ENCODE measurements around the gene AFAP1.

AFAP1 gene

DNA sequence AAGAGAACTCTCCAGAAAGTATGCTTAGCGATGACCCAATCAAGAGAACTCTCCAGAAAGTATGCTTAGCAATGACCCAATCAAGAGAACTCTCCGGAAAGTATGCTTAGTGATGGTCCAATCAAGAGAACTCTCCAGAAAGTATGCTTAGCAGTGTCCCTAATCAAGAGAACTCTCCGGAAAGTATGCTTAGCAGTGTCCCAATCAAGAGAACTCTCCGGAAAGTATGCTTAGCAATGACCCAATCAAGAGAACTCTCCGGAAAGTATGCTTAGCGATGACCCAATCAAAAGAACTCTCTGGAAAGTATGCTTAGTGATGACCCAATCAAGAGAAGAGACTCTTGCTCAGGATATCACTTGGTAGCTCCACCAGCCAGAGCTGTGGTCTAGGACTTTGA is 92.5 kb downstream of the AFAP1 start:
- in situ Hi-C loops (cut with HindIII; ENCODE audit: low sequenced_read_pairs) = no loop called here

GRCh38 chr4:7845493-7846128 is 94.0 kb downstream of the AFAP1 start:
- in situ Hi-C loops (cut with HindIII; ENCODE audit: low sequenced_read_pairs) = no loop called here

DNA sequence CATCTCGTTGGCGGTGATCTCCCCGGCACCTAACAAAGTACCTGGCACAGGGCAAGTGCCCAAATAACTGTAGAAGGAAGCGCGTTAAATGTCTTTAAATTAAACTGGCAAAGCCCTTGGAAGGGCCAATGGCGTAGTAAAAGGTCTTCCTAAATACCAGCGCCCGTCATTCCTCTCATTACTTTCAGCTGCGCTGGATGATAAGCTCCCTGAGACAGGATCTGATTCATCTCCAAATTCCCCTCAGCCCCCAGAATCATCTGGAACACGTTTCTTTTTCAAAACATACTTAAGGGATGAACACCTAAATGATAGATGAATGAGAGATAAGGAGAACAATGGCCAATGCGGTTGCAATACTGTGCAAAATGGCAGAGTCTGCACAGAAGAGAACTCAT is 95.1 kb downstream of the AFAP1 start:
- in situ Hi-C loops (cut with HindIII; ENCODE audit: low sequenced_read_pairs) = loop anchor here (5.0 kb wide), 2 partner anchors 42 to 63 kb away; no protein-coding TSS in a partner anchor

DNA sequence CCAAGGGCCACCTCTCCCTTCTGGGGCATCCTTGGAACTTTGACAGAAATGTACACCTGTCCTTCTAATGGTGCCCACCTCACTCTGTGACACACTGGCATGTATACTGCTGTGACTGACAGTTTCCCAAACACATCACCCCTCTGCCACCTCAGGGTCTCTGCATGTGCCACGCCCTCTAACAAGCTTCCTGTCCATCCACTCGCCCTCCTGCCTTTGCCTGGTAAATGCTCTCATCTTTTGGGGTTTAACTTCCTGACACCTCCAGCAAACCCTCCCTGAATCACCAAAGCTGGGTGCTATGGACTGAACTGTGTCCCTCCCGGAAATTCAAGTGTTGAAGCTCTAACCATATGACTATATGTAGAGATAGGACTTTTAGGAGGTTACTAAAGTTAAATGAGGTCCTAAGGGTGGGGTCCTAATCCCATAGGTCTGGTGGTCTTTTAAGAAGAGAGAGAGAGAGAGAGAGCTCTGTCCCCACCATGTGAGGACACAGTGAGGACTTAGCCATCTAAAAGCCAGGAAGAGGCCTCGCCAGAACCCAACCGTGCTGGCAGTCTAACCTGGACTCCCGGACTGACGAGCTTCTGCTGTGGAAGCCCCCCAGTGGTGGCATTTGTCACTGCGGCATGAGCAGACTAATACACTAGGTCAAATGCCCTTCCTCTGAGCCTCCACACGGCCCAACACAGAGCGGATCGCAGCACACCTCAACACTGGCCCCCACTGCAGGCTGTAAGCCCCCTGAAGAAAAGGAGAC is 95.6 kb downstream of the AFAP1 start:
- in situ Hi-C loops (cut with HindIII; ENCODE audit: low sequenced_read_pairs) = loop anchor here (5.0 kb wide), 2 partner anchors 42 to 63 kb away; no protein-coding TSS in a partner anchor

DNA sequence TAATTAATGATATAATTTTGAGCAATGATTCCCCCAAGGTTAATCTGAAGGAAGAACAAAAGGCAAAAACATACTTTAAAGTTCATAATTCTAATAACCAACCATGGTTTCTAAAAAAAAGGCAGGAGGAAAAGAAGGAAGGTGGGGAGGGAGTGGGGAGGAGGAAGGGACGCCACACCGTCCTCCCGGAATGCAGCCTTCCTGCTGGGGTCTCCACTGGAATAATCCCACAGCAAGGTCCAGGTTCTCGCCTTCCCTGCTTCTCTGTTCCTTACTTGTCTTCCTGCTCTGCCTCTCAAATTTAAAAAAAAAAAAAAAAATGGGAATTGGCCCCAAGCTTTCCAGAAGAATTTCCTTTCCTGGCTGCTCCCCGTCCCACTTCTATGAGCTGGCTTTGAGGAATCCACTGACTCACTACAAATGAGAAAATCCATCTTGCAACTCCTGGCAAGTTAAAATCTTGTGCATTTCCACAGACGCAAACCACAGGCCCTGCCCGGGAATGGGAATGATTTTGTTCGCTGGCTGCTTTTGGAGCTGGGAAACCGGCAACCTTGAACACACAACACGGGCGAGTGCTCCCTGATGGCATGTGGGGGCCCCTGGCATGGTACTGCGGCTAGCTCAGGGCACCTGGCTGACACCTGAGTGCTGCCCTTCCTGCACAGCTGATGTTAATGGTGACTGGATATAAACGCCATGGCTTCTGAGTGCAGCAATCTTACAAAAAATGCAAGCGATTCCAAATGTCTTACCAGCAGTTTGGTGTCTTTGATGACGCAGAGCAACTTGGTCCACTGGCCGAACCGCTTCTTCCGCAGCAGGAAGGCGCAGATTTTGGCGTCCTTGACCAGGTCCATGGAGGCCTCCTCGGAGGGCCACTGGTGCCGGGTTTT is 97.0 kb downstream of the AFAP1 start:
- in situ Hi-C loops (cut with HindIII; ENCODE audit: low sequenced_read_pairs) = loop anchor here (5.0 kb wide), 2 partner anchors 40 to 65 kb away; no protein-coding TSS in a partner anchor

- in situ Hi-C loops (cut with HindIII; ENCODE audit: low sequenced_read_pairs) = loop anchor here (5.0 kb wide), 2 partner anchors 40 to 65 kb away; no protein-coding TSS in a partner anchor
Observed at GRCh38 chr4:7841894-7842293, 97.8 kb downstream of the AFAP1 start.

DNA sequence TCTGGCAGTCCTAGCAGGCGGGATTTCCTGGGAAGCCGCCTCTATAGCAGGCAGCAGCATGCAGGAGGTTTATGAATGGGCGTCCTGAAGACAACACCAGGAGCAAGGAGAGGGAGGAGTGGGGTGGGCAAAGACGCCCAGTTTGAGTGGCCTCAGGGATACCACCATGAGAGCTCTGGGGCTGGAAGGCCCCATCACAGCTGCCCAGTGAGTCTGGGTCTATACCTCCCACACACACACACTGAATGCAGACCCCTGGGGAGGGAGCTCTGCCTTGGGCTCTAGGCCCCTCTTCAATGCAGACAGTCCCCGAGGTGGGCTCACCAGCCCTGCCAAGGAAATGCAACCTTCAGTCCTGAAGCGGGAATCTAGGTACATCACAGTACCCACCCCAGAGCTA is 98.6 kb downstream of the AFAP1 start:
- in situ Hi-C loops (cut with HindIII; ENCODE audit: low sequenced_read_pairs) = loop anchor here (5.0 kb wide), 2 partner anchors 39 to 66 kb away; no protein-coding TSS in a partner anchor

DNA sequence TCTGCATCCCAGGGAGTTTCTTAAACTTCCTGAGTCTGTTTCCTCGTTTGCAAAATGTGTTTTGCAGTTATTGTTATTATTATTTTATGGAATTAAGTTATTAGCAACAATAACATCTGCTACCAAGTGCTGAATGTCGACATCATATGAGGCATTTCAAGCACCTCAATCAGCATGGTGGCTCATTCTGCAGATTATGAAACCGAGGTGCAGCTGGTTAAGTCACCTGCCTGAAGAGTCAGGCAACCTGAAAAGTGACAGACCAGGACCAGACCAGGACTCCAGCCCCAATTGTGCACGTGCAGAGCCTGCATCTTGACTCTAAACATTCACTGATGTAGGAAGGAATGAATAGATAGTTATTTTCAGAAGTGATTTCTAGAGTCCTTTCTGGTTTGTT is 99.8 kb downstream of the AFAP1 start:
- in situ Hi-C loops (cut with HindIII; ENCODE audit: low sequenced_read_pairs) = loop anchor here (5.0 kb wide), 2 partner anchors 38 to 67 kb away; no protein-coding TSS in a partner anchor

- in situ Hi-C loops (cut with HindIII; ENCODE audit: low sequenced_read_pairs) = no loop called here
Observed at GRCh38 chr4:7838136-7838782, 101.4 kb downstream of the AFAP1 start.

- in situ Hi-C loops (cut with HindIII; ENCODE audit: low sequenced_read_pairs) = no loop called here
Observed at GRCh38 chr4:7837597-7838135, 102.0 kb downstream of the AFAP1 start.

GRCh38 chr4:7831858-7832730 is 107.6 kb downstream of the AFAP1 start:
- in situ Hi-C loops (cut with HindIII; ENCODE audit: low sequenced_read_pairs) = no loop called here

DNA sequence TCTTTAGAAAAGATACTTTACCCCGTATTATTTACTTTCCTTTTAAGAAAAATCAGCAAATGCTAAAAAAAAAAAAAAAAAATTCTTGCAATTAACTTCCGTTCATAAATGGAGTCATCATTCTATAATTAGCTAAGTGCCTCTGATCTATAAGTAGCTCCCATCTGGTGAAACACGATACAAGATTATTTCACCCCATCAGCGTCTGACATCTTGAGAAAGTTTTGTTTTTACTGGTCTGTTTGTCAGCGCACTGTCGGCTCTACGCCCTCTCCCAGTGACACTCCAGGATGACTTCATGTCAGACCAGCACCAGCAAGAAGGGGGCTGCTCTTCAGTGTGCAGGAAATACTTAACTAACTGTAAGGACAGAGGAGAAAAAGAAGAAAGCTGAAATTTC is 108.3 kb downstream of the AFAP1 start:
- in situ Hi-C loops (cut with HindIII; ENCODE audit: low sequenced_read_pairs) = no loop called here

DNA sequence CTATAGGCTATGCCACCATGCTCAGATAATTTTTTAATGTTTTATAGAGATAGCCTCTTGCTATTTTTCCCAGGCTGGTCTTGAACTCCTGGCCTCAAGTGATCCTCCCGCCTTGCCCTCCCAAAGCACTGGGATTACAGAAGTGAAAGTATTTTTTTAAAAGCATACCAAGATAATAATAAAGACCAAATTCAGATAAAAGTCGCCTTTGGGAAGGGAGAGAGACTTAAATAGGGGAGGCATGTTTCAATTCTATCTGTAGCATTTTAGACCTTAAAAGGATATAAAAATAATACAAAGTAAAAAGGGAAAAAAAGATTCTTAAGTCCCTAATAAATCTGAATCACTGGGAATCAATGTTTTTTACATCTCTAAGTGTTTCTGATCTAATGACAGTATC is 108.9 kb downstream of the AFAP1 start:
- in situ Hi-C loops (cut with HindIII; ENCODE audit: low sequenced_read_pairs) = no loop called here

- in situ Hi-C loops (cut with HindIII; ENCODE audit: low sequenced_read_pairs) = no loop called here
Observed at GRCh38 chr4:7829652-7830580, 109.7 kb downstream of the AFAP1 start.

DNA sequence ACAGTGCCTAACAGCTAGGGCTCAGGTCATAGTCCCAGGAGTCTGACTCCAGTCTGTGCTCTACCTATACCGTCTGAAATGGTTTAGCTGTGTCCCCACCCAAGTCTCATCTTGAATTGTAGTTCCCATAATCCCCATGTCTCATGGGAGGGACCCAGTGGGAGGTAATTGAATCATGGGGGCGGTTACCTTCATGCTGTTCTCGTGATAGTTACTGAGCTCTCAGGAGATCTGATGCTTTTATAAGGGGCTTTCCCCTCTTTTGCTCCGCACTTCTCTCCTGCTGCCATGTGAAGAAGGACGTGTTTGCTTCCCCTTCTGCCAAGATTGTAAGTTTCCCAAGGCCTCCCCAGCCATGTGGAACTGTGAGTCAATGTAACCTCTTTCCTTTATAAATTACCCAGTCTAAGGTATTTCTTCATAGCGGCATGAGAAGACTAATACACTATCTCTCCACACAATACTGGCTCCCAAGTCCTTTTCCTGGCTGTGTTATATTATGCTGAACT is 110.8 kb downstream of the AFAP1 start:
- in situ Hi-C loops (cut with HindIII; ENCODE audit: low sequenced_read_pairs) = no loop called here

- in situ Hi-C loops (cut with HindIII; ENCODE audit: low sequenced_read_pairs) = no loop called here
Observed at GRCh38 chr4:7828011-7828720, 111.5 kb downstream of the AFAP1 start.

GRCh38 chr4:7827566-7827965 is 112.1 kb downstream of the AFAP1 start:
- in situ Hi-C loops (cut with HindIII; ENCODE audit: low sequenced_read_pairs) = no loop called here
